Stimulated activated naive CD8-positive, alpha-beta T cell treated with anti-CD3 and anti-CD28 coated beads, Interleukin-15, amount 100 ng/mL, for 72 hours (primary cell): Measurements from ENCODE around the gene NPC2.
"Not testable (repeated sequence)": the region's sequence is repeated elsewhere in the genome, so short reads cannot be mapped to it uniquely, and the experiment has no call there.

Source experiments
- ATAC-seq: fragments of 150-1000 bp; cut with Tn5 transposase; 2 replicates; pipeline ENCODE4 v1.10.0; 2021; ENCODE audit warnings: mild to moderate bottlenecking, moderate library complexity
- DNase-seq, 2 donors: peaks; one replicate each; pipeline ENCODE4 v3.0.0; 2021 to 2022
- H3K27ac Mint-ChIP-seq, 2 donors: one replicate each; pipeline ENCODE4 v1.8.0; 2022; ENCODE audit warnings: mild to moderate bottlenecking in 2 of 2, mixed read lengths in 2 of 2, moderate library complexity in 2 of 2
- H3K27me3 Mint-ChIP-seq: one replicate; pipeline ENCODE4 v1.8.0; 2022; ENCODE audit warnings: mixed read lengths
- H3K4me1 Mint-ChIP-seq: one replicate; pipeline ENCODE4 v1.8.0; 2022; ENCODE audit warnings: mild to moderate bottlenecking, mixed read lengths
- H3K4me3 Mint-ChIP-seq, 2 donors: one replicate each; pipeline ENCODE4 v1.8.0; 2022; ENCODE audit warnings: mild to moderate bottlenecking in 2 of 2, mixed read lengths in 2 of 2, moderate library complexity in 1 of 2
- H3K9me3 Mint-ChIP-seq, 2 donors: one replicate each; pipeline ENCODE4 v1.8.0; 2022; ENCODE audit warnings: mixed read lengths in 2 of 2

NPC2 gene

GRCh38 chr14:74472601-74473000, 20.5 kb downstream of the NPC2 start:
- Mint-ChIP-seq H3K4me3 (no peak overlapping the region), H3K27me3 (no peaks in the 10 kb centered on the region), H3K27ac (no peak overlapping the region), H3K4me1 (no peaks in the 10 kb centered on the region), H3K9me3 (no peaks in the 10 kb centered on the region)
- DNase-seq = no peak
- no peak for ATAC-seq

GRCh38 chr14:74469548-74470518, 23.3 kb downstream of the NPC2 start:
- Mint-ChIP-seq H3K4me1 (no peaks in the 10 kb centered on the region), H3K4me3 (no peak overlapping the region)

GRCh38 chr14:74468513-74468912, 24.6 kb downstream of the NPC2 start:
- no peaks in the 10 kb centered on the region for H3K4me1 Mint-ChIP-seq
- DNase-seq (no peak), ATAC-seq (no peak)
- peak overlapping the region in 1 of 2 donors; percentile 8 for H3K27ac Mint-ChIP-seq
- H3K27me3 Mint-ChIP-seq = no peaks in the 10 kb centered on the region
- H3K4me3 Mint-ChIP-seq = no peak overlapping the region
- no peaks in the 10 kb centered on the region for H3K9me3 Mint-ChIP-seq

More at GRCh38 chr14:74469548-74470518, 23.3 kb downstream of the NPC2 start:
- Mint-ChIP-seq H3K9me3 (no peaks in the 10 kb centered on the region), H3K27ac (no peak overlapping the region), H3K27me3 (no peaks in the 10 kb centered on the region)
- ATAC-seq = no peak
- DNase-seq = no peak

DNA sequence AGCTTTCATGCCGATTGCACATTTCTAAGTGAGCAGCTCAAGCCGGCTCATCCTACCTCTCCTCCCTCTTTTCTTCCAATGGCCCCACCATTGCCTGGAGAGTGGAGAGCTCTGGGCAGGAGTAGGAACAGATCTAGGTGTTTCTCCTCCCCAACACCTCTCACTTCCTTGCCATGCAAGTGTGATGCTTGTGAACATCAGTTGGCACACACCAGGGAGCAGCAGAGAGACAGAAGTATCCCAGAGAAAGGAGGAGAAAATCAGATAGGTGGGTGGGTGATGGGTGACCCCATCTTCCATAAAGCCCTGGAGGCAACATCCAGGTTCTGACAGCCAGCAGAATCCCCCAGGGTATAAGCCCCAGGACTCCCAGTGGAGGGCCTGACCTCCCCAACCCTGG, 27.8 kb downstream of the NPC2 start:
- Mint-ChIP-seq H3K27ac (no peak overlapping the region), H3K9me3 (no peaks in the 10 kb centered on the region), H3K4me1 (no peaks in the 10 kb centered on the region), H3K27me3 (no peaks in the 10 kb centered on the region), H3K4me3 (no peak overlapping the region)
- ATAC-seq (no peak), DNase-seq (no peak)

DNA sequence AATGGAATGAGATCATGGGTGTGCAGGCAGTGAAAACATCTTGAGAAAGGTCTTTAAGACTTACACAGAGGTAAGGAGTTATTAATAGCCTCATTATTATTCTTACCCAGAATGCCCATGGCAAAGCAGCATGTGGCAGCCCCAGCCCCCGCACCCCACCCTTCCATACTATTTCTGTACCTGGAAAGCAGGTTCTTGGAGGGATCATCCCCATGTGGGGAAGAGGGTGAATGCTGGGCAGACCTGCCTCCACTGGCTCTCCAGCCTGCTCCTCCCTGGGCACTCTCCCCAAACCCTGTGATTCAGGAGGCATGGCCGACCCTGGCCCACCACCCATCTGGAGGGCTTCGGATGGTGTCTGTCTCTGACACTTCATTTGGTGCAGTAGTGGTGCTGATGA, 28.3 kb downstream of the NPC2 start:
- ATAC-seq = no peak
- Mint-ChIP-seq H3K27ac (no peak overlapping the region), H3K27me3 (no peaks in the 10 kb centered on the region), H3K9me3 (no peaks in the 10 kb centered on the region), H3K4me3 (no peak overlapping the region), H3K4me1 (no peaks in the 10 kb centered on the region)
- no peak for DNase-seq

DNA sequence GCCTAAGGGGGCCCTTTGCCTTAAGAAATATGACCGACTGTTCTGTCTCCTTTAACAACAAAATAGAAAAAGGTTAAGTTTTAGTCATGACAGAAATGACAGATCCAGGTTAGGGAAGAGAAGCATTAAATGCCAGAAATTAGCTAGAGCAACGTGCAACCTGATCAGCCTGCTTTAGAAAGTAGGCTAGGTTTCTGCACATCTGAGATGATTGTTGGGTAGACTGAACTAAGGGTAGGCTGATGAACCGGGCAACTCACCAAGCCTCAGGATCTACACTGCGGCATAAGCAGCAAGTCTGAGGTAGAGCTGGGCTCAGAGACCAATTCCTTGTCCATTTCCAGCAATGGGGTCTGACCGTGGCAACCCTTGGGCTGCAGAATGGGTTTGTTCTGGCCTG, 29.4 kb downstream of the NPC2 start:
- no peaks in the 10 kb centered on the region for H3K27me3 Mint-ChIP-seq
- ATAC-seq (no peak), DNase-seq (no peak)
- H3K4me3 Mint-ChIP-seq = no peak overlapping the region
- H3K9me3 Mint-ChIP-seq = no peaks in the 10 kb centered on the region
- no peak overlapping the region for H3K27ac Mint-ChIP-seq
- no peaks in the 10 kb centered on the region for H3K4me1 Mint-ChIP-seq

DNA sequence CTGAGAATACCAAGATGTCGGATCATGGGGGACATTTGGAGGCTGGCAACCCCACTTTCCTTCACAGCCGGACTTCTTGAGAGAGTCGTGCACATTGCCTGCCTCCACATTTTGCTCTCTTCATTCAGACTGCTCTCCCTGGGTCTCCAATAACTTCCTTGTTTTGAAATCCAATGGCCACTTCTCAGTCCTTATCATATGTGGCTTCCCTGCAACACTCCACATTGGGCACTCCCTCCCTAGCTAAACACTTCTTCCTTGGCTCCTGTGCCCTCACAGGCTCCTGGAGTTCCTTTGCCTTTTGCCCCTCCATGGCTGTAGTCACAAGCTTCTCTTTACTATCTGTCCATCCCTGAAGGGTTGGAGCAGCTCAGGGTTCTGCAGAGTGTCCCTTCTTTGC, 30.1 kb downstream of the NPC2 start:
- Mint-ChIP-seq H3K9me3 (no peaks in the 10 kb centered on the region), H3K27ac (no peak overlapping the region)

GRCh38 chr14:74459976-74460375, 33.1 kb downstream of the NPC2 start:
- H3K4me3 Mint-ChIP-seq = no peak overlapping the region
- no peak for ATAC-seq

More for the DNA sequence above, 30.1 kb downstream of the NPC2 start:
- ATAC-seq (no peak), DNase-seq (no peak)
- H3K4me3 Mint-ChIP-seq = no peak overlapping the region
- H3K4me1 Mint-ChIP-seq = no peaks in the 10 kb centered on the region
- H3K27me3 Mint-ChIP-seq = no peaks in the 10 kb centered on the region

DNA sequence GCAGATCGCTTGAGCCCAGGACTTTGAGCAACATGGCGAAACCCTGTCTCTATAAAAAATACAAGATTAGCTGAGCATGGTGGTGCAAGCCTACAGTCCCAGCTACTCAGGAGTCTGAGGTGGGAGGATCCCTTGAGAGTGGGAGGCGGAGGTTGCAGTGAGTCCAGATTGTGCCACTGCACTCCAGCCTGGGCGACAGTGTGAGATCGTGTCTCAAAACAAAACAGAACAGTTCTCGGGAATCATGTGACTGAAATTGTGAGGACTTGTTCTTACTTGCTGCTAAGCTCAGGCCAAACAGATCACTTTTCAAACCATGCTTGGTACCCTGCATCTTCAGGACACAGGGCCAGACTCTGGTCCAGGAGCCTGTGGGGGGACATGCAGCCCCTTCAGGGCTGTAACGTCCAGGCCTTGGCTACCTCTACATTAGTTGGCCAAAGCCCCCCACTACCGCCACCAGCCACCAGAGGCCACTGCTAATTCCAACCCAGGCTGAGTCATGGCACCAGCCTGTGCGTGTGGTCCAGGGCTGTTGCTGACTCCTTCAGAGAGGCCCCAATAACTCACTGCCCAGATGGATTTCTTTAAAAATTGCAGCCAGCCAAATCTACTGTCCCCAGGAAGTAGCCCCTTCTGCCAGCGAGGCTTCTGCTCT, 33.7 kb downstream of the NPC2 start:
- DNase-seq (peak; percentile 15 to 35), ATAC-seq (peak; percentile 89)
- Mint-ChIP-seq H3K4me1 (no peaks in the 10 kb centered on the region), H3K27ac (no peak overlapping the region), H3K4me3 (no peak overlapping the region), H3K9me3 (no peaks in the 10 kb centered on the region), H3K27me3 (peaks cover 8% of the 10 kb centered on the region)

More at GRCh38 chr14:74459976-74460375, 33.1 kb downstream of the NPC2 start:
- H3K27ac Mint-ChIP-seq = no peak overlapping the region
- no peaks in the 10 kb centered on the region for H3K4me1 Mint-ChIP-seq
- peaks cover 8% of the 10 kb centered on the region for H3K27me3 Mint-ChIP-seq
- no peaks in the 10 kb centered on the region for H3K9me3 Mint-ChIP-seq
- no peak for DNase-seq

GRCh38 chr14:74457565-74457895, 35.6 kb downstream of the NPC2 start:
- ATAC-seq (no peak), DNase-seq (no peak)
- Mint-ChIP-seq H3K27ac (peak overlapping the region in 1 of 2 donors; percentile 76), H3K4me3 (no peak overlapping the region), H3K27me3 (peaks cover 8% of the 10 kb centered on the region), H3K9me3 (peaks cover 0 to 6% of the 10 kb centered on the region in 2 donors), H3K4me1 (no peaks in the 10 kb centered on the region)

- H3K4me1 Mint-ChIP-seq = no peaks in the 10 kb centered on the region
- H3K9me3 Mint-ChIP-seq = peaks cover 0 to 6% of the 10 kb centered on the region in 2 donors
- no peak for ATAC-seq
- DNase-seq = no peak
- no peak overlapping the region for H3K4me3 Mint-ChIP-seq
- peaks cover 8% of the 10 kb centered on the region for H3K27me3 Mint-ChIP-seq
- H3K27ac Mint-ChIP-seq = peak overlapping the region in 1 of 2 donors; percentile 76
These were observed 36.2 kb downstream of the NPC2 start for GRCh38 chr14:74456684-74457564.

GRCh38 chr14:74454397-74454796, 38.7 kb downstream of the NPC2 start:
- not testable (repeated sequence) for H3K4me1 Mint-ChIP-seq, H3K27me3 Mint-ChIP-seq, DNase-seq, ATAC-seq, H3K9me3 Mint-ChIP-seq, H3K4me3 Mint-ChIP-seq
- H3K27ac Mint-ChIP-seq = peak overlapping the region in 1 of 2 donors; percentile 60

- ATAC-seq = no peak
- DNase-seq = no peak
- H3K27ac Mint-ChIP-seq = no peak overlapping the region
These were observed 48.2 kb downstream of the NPC2 start for GRCh38 chr14:74444866-74445265.

GRCh38 chr14:74442757-74443156, 50.3 kb downstream of the NPC2 start:
- H3K4me1 Mint-ChIP-seq = no peaks in the 10 kb centered on the region
- no peaks in the 10 kb centered on the region for H3K9me3 Mint-ChIP-seq
- DNase-seq = no peak
- no peak overlapping the region for H3K4me3 Mint-ChIP-seq
- ATAC-seq = no peak
- H3K27me3 Mint-ChIP-seq = no peaks in the 10 kb centered on the region
- H3K27ac Mint-ChIP-seq = no peak overlapping the region

More at GRCh38 chr14:74444866-74445265, 48.2 kb downstream of the NPC2 start:
- Mint-ChIP-seq H3K4me1 (no peaks in the 10 kb centered on the region), H3K4me3 (no peak overlapping the region), H3K9me3 (no peaks in the 10 kb centered on the region), H3K27me3 (no peaks in the 10 kb centered on the region)

GRCh38 chr14:74441113-74441512, 52.0 kb downstream of the NPC2 start:
- ATAC-seq (no peak), DNase-seq (no peak)
- no peaks in the 10 kb centered on the region for H3K4me1 Mint-ChIP-seq
- peaks cover 9% of the 10 kb centered on the region for H3K27me3 Mint-ChIP-seq
- no peak overlapping the region for H3K4me3 Mint-ChIP-seq
- H3K9me3 Mint-ChIP-seq = no peaks in the 10 kb centered on the region
- no peak overlapping the region for H3K27ac Mint-ChIP-seq
